ENCODE measurements around the gene TMCO4. TPM values are rescaled to one million over a fixed set of nuclear protein-coding genes. Genes with fewer than 3 reads are reported as not detected.

TMCO4 gene
- total RNA-seq, 1 experiment from 2014 or later: 19.7 TPM

GRCh38 chr1:19786988-19787423, 12.7 kb downstream of the TMCO4 start:
- ChIA-PET CTCF (no interaction called here), POLR2A (ENCODE audit: unreplicated experiment) (no interaction called here)
- Histone ChIP-seq H4K20me1 (ENCODE audit: low read length) (no peaks in the 10 kb centered on the region), H3F3A (ENCODE audit: low read length, unreplicated experiment) (no peaks in the 10 kb centered on the region), H2AFZ (ENCODE audit: low read length) (no peak overlapping the region), H3K4me1 (ENCODE audit: insufficient read depth, low read length) (peaks cover 8% of the 10 kb centered on the region), H3K79me2 (ENCODE audit: low read length) (no peaks in the 10 kb centered on the region), H3K4me3 (ENCODE audit: low read length) (no peak overlapping the region), H3K27ac (ENCODE audit: low read length) (no peak overlapping the region), H3K9ac (ENCODE audit: low read length) (no peak overlapping the region), H3K9me3 (ENCODE audit: low read length) (no peaks in the 10 kb centered on the region), H3K4me2 (ENCODE audit: low read length) (0 out of 2 replicates have a peak overlapping the region, but pooled peaks have one; percentile 6), H3K36me3 (ENCODE audit: low read depth, low read length) (no peaks in the 10 kb centered on the region), H3K27me3 (ENCODE audit: low read length) (no peaks in the 10 kb centered on the region), H3K9me2 (replicated peaks; ENCODE audit: low read length) (no peaks in the 10 kb centered on the region)
- BruUV-seq (replicated peaks): no TSS peak
- ATAC-seq (peak; percentile 40; the same call in 1 of the 2 replicates), DNase-seq (peak; percentile 59)
- TF ChIP-seq EZH2phosphoT487 (IDR thresholded peaks at IDR 0.05; ENCODE audit: borderline replicate concordance, low read length) (no peak), EZH2 (IDR thresholded peaks at IDR 0.05; ENCODE audit: low read length, unreplicated experiment) (no peak), CTCF (conservative IDR thresholded peaks at IDR 0.05; ENCODE audit: low read depth, low read length) (no peak)
- intact Hi-C loops (cut with micrococcal nuclease): no loop called here

GRCh38 chr1:19785660-19786059, 14.1 kb downstream of the TMCO4 start:
- Histone ChIP-seq H4K20me1 (ENCODE audit: low read length) (no peaks in the 10 kb centered on the region), H3K4me1 (ENCODE audit: insufficient read depth, low read length) (peaks cover 8% of the 10 kb centered on the region), H3K9me2 (replicated peaks; ENCODE audit: low read length) (no peaks in the 10 kb centered on the region), H3K9me3 (ENCODE audit: low read length) (no peaks in the 10 kb centered on the region), H3K27me3 (ENCODE audit: low read length) (no peaks in the 10 kb centered on the region), H3K79me2 (ENCODE audit: low read length) (no peaks in the 10 kb centered on the region), H3K4me3 (ENCODE audit: low read length) (no peak overlapping the region), H3K36me3 (ENCODE audit: low read depth, low read length) (no peaks in the 10 kb centered on the region), H3F3A (ENCODE audit: low read length, unreplicated experiment) (no peaks in the 10 kb centered on the region), H2AFZ (ENCODE audit: low read length) (no peak overlapping the region), H3K9ac (ENCODE audit: low read length) (no peak overlapping the region), H3K4me2 (ENCODE audit: low read length) (no peak overlapping the region), H3K27ac (ENCODE audit: low read length) (no peak overlapping the region)
- no TSS peak for BruUV-seq (replicated peaks)
- TF ChIP-seq EZH2phosphoT487 (IDR thresholded peaks at IDR 0.05; ENCODE audit: borderline replicate concordance, low read length) (no peak), EZH2 (IDR thresholded peaks at IDR 0.05; ENCODE audit: low read length, unreplicated experiment) (no peak), CTCF (conservative IDR thresholded peaks at IDR 0.05; ENCODE audit: low read depth, low read length) (no peak)
- ChIA-PET POLR2A (ENCODE audit: unreplicated experiment) (no interaction called here), CTCF (no interaction called here)
- ATAC-seq (no peak), DNase-seq (no peak)
- intact Hi-C loops (cut with micrococcal nuclease): no loop called here

- H3K9me2 ChIP-seq (replicated peaks; ENCODE audit: low read length): no peaks in the 10 kb centered on the region
- no peaks in the 10 kb centered on the region; the same call in 1 of the 2 replicates for H3K36me3 ChIP-seq (ENCODE audit: low read depth, low read length)
- CTCF ChIA-PET: no interaction called here
- no peaks in the 10 kb centered on the region for H3K9me3 ChIP-seq (ENCODE audit: low read length)
- H3K4me3 ChIP-seq (ENCODE audit: low read length): no peak overlapping the region
- ATAC-seq (no peak), DNase-seq (no peak)
- H3K4me2 ChIP-seq (ENCODE audit: low read length): no peak overlapping the region
- H3K79me2 ChIP-seq (ENCODE audit: low read length): no peaks in the 10 kb centered on the region
- no peak overlapping the region for H3K27ac ChIP-seq (ENCODE audit: low read length)
- BruUV-seq (replicated peaks): no TSS peak
- H3K27me3 ChIP-seq (ENCODE audit: low read length): no peaks in the 10 kb centered on the region
- no peaks in the 10 kb centered on the region for H3F3A ChIP-seq (ENCODE audit: low read length, unreplicated experiment)
- H3K4me1 ChIP-seq (ENCODE audit: insufficient read depth, low read length): no peaks in the 10 kb centered on the region
- TF ChIP-seq EZH2phosphoT487 (IDR thresholded peaks at IDR 0.05; ENCODE audit: borderline replicate concordance, low read length) (no peak), EZH2 (IDR thresholded peaks at IDR 0.05; ENCODE audit: low read length, unreplicated experiment) (no peak), CTCF (conservative IDR thresholded peaks at IDR 0.05; ENCODE audit: low read depth, low read length) (no peak)
- no peak overlapping the region for H2AFZ ChIP-seq (ENCODE audit: low read length)
- POLR2A ChIA-PET (ENCODE audit: unreplicated experiment): no interaction called here
- H4K20me1 ChIP-seq (ENCODE audit: low read length): no peaks in the 10 kb centered on the region
- no peak overlapping the region for H3K9ac ChIP-seq (ENCODE audit: low read length)
- intact Hi-C loops (cut with micrococcal nuclease): no loop called here
Measured at GRCh38 chr1:19780267-19780877, 19.3 kb downstream of the TMCO4 start.
